ENCODE measurements around the gene MAGI1.

The MAGI1 gene

GRCh38 chr3:65436580-65436979 lies 602.1 kb downstream of the MAGI1 start:
- no peak for DNase-seq

- no peak for DNase-seq
These were observed 605.2 kb downstream of the MAGI1 start for GRCh38 chr3:65433480-65433879.

GRCh38 chr3:65432388-65433003 lies 606.2 kb downstream of the MAGI1 start:
- DNase-seq: no peak

- DNase-seq: no peak
These were observed 612.8 kb downstream of the MAGI1 start for GRCh38 chr3:65425880-65426279.

GRCh38 chr3:65422154-65422553 lies 616.6 kb downstream of the MAGI1 start:
- DNase-seq: no peak

GRCh38 chr3:65419233-65419632 lies 619.5 kb downstream of the MAGI1 start:
- no peak for DNase-seq

- DNase-seq: no peak
These were observed 624.8 kb downstream of the MAGI1 start for GRCh38 chr3:65413891-65414290.

GRCh38 chr3:65412588-65412987 lies 626.1 kb downstream of the MAGI1 start:
- DNase-seq: no peak

GRCh38 chr3:65411367-65411766 lies 627.4 kb downstream of the MAGI1 start:
- DNase-seq: no peak

GRCh38 chr3:65409176-65409569 lies 629.5 kb downstream of the MAGI1 start:
- no peak for DNase-seq

GRCh38 chr3:65408531-65409175 lies 630.1 kb downstream of the MAGI1 start:
- DNase-seq: no peak

GRCh38 chr3:65406470-65406869 lies 632.2 kb downstream of the MAGI1 start:
- DNase-seq: no peak

- DNase-seq: no peak
These were observed 636.1 kb downstream of the MAGI1 start for GRCh38 chr3:65402597-65402996.

GRCh38 chr3:65401359-65402305 lies 637.1 kb downstream of the MAGI1 start:
- DNase-seq: no peak

GRCh38 chr3:65400899-65401298 lies 637.8 kb downstream of the MAGI1 start:
- DNase-seq: no peak

- no peak for DNase-seq
These were observed 639.8 kb downstream of the MAGI1 start for GRCh38 chr3:65398953-65399352.

GRCh38 chr3:65396078-65396477 lies 642.6 kb downstream of the MAGI1 start:
- no peak for DNase-seq

GRCh38 chr3:65391068-65391467 lies 647.6 kb downstream of the MAGI1 start:
- no peak for DNase-seq

- DNase-seq: no peak
These were observed 652.9 kb downstream of the MAGI1 start for GRCh38 chr3:65385805-65386204.

GRCh38 chr3:65381496-65382010 lies 657.2 kb downstream of the MAGI1 start:
- DNase-seq: no peak

GRCh38 chr3:65379223-65379622 lies 659.5 kb downstream of the MAGI1 start:
- no peak for DNase-seq

- no peak for DNase-seq
These were observed 661.1 kb downstream of the MAGI1 start for GRCh38 chr3:65377637-65378036.

- no peak for DNase-seq
These were observed 662.3 kb downstream of the MAGI1 start for GRCh38 chr3:65376426-65376825.

- DNase-seq: no peak
These were observed 667.7 kb downstream of the MAGI1 start for GRCh38 chr3:65371053-65371452.

Measured in NCI-H526 treated with DMSO at 0.1 percent for 48 hours (cell line).